H9 (cell line): ENCODE data around the gene ZC3H18. TPM values are rescaled to one million over a fixed set of nuclear protein-coding genes. Genes with fewer than 3 reads are reported as not detected.

Experiments used
- DNase-seq: peaks from one replicate; pipeline ENCODE4 v3.0.0-alpha.2; 2017
- H2AFZ ChIP-seq: one replicate; pipeline ENCODE4 v1.6.1; 2013; ENCODE audit warnings: mild to moderate bottlenecking, low read length, control low read depth, moderate library complexity
- H2AK5ac ChIP-seq: 2 replicates; pipeline ENCODE4 v1.6.1; 2013; ENCODE audit warnings: low read length, control low read depth, mixed read lengths; ENCODE audit not compliant: insufficient read length
- H2BK120ac ChIP-seq: one replicate; pipeline ENCODE4 v1.6.1; 2013; ENCODE audit warnings: low read depth, mild to moderate bottlenecking, low read length, control low read depth, inconsistent platforms; ENCODE audit not compliant: poor library complexity, severe bottlenecking
- H2BK12ac ChIP-seq: 2 replicates; pipeline ENCODE4 v1.6.1; 2013; ENCODE audit warnings: low read length, control low read depth, mixed read lengths, low read depth; ENCODE audit not compliant: insufficient read length
- H2BK15ac ChIP-seq: 2 replicates; pipeline ENCODE4 v1.6.1; 2013; ENCODE audit warnings: low read depth, low read length, control low read depth
- H2BK20ac ChIP-seq: one replicate; pipeline ENCODE4 v1.6.1; 2013; ENCODE audit warnings: low read depth, mild to moderate bottlenecking, low read length, control low read depth, inconsistent platforms; ENCODE audit not compliant: poor library complexity, severe bottlenecking
- H2BK5ac ChIP-seq: 2 replicates; pipeline ENCODE4 v1.6.1; 2013; ENCODE audit warnings: low read length, control low read depth, mixed read lengths; ENCODE audit not compliant: insufficient read length
- H3K14ac ChIP-seq: 2 replicates; pipeline ENCODE4 v1.6.1; 2013; ENCODE audit warnings: low read length, control low read depth; ENCODE audit not compliant: insufficient read depth
- H3K18ac ChIP-seq: 2 replicates; pipeline ENCODE4 v1.6.1; 2013; ENCODE audit warnings: low read depth, mild to moderate bottlenecking, mixed read lengths, low read length, control low read depth; ENCODE audit not compliant: insufficient read length
- H3K23ac ChIP-seq: 2 replicates; pipeline ENCODE4 v1.6.1; 2013; ENCODE audit warnings: low read length, control low read depth, mixed read lengths, low read depth; ENCODE audit not compliant: insufficient read length
- H3K23me2 ChIP-seq: 2 replicates; pipeline ENCODE4 v1.6.1; 2013; ENCODE audit warnings: low read depth, mild to moderate bottlenecking, mixed read lengths, low read length, control low read depth; ENCODE audit not compliant: insufficient read length, poor library complexity, severe bottlenecking
- H3K27ac ChIP-seq: 2 replicates; pipeline ENCODE4 v1.5.1; 2013; ENCODE audit warnings: low read length, control low read depth, mixed read lengths, low read depth; ENCODE audit not compliant: insufficient read length
- H3K27me3 ChIP-seq: 2 replicates; pipeline ENCODE4 v1.6.1; 2013; ENCODE audit warnings: low read length, control low read depth, inconsistent platforms; ENCODE audit not compliant: insufficient read depth
- H3K4ac ChIP-seq: 2 replicates; pipeline ENCODE4 v1.6.1; 2013; ENCODE audit warnings: low read depth, mild to moderate bottlenecking, control low read depth, inconsistent platforms, low read length, moderate library complexity
- H3K4me1 ChIP-seq: 2 replicates; pipeline ENCODE4 v1.6.1; 2013; ENCODE audit warnings: low read length, control low read depth, inconsistent platforms; ENCODE audit not compliant: insufficient read depth
- H3K4me2 ChIP-seq: 2 replicates; pipeline ENCODE4 v1.6.1; 2013; ENCODE audit warnings: low read length, control low read depth, mixed read lengths; ENCODE audit not compliant: insufficient read length, insufficient read depth
- H3K56ac ChIP-seq: 2 replicates; pipeline ENCODE4 v1.6.1; 2013; ENCODE audit warnings: low read depth, mild to moderate bottlenecking, mixed read lengths, low read length, control low read depth; ENCODE audit not compliant: insufficient read length
- H3K79me1 ChIP-seq: 2 replicates; pipeline ENCODE4 v1.6.1; 2013; ENCODE audit warnings: low read depth, mild to moderate bottlenecking, moderate library complexity, low read length, control low read depth, inconsistent platforms; ENCODE audit not compliant: insufficient read depth, poor library complexity, severe bottlenecking
- H3K79me2 ChIP-seq: 2 replicates; pipeline ENCODE4 v1.6.1; 2013; ENCODE audit warnings: low read length, control low read depth, inconsistent platforms; ENCODE audit not compliant: insufficient read depth
- H3K9ac ChIP-seq: 2 replicates; pipeline ENCODE4 v1.6.1; 2013; ENCODE audit warnings: low read length, control low read depth, mixed read lengths; ENCODE audit not compliant: insufficient read length; ENCODE audit errors: extremely low read depth
- H3K9me3 ChIP-seq: one replicate; pipeline ENCODE4 v1.6.1; 2013; ENCODE audit warnings: low read depth, low read length, inconsistent platforms; ENCODE audit not compliant: control insufficient read depth
- H3T11ph ChIP-seq: one replicate; pipeline ENCODE4 v1.6.1; 2013; ENCODE audit warnings: mild to moderate bottlenecking, low read length, control low read depth, inconsistent platforms
- H4K20me1 ChIP-seq: one replicate; pipeline ENCODE4 v1.6.1; 2013; ENCODE audit not compliant: control insufficient read depth, insufficient read length, insufficient read depth
- H4K5ac ChIP-seq: 2 replicates; pipeline ENCODE4 v1.6.1; 2013; ENCODE audit warnings: low read depth, mild to moderate bottlenecking, mixed read lengths, low read length, control low read depth; ENCODE audit not compliant: insufficient read length
- H4K8ac ChIP-seq: replicated peaks from 2 replicates; pipeline ENCODE4 v1.6.1; 2013; ENCODE audit warnings: low read length, control low read depth, mixed read lengths, low read depth; ENCODE audit not compliant: insufficient read length
- H4K91ac ChIP-seq: 2 replicates; pipeline ENCODE4 v1.6.1; 2013; ENCODE audit warnings: low read depth, mild to moderate bottlenecking, moderate library complexity, mixed read lengths, low read length, control low read depth; ENCODE audit not compliant: insufficient read length
- H3K27ac Mint-ChIP-seq, 3 experiments: 2 replicates in 2 of 3; 3 replicates in 1 of 3; pipeline ENCODE4 v1.8.0; 2020 to 2021; ENCODE audit warnings: mixed read lengths in 3 of 3, mild to moderate bottlenecking in 1 of 3, moderate library complexity in 1 of 3
- H3K27me3 Mint-ChIP-seq: 2 replicates; pipeline ENCODE4 v1.8.0; 2021; ENCODE audit warnings: low read depth, mild to moderate bottlenecking, moderate library complexity, mixed read lengths
- H3K36me3 Mint-ChIP-seq, 3 experiments: 2 replicates in 2 of 3; 3 replicates in 1 of 3; pipeline ENCODE4 v1.8.0; 2020 to 2021; ENCODE audit warnings: low read depth in 3 of 3, mixed read lengths in 3 of 3; ENCODE audit not compliant: insufficient read depth in 1 of 3
- H3K4me1 Mint-ChIP-seq, 2 experiments: 2 replicates each; pipeline ENCODE4 v1.8.0; 2020; ENCODE audit warnings: mixed read lengths in 2 of 2
- H3K4me3 Mint-ChIP-seq, 2 experiments: 2 replicates in 1 of 2; 3 replicates in 1 of 2; pipeline ENCODE4 v1.8.0; 2020 to 2021; ENCODE audit warnings: mild to moderate bottlenecking in 2 of 2, mixed read lengths in 2 of 2, moderate library complexity in 1 of 2
- H3K9me3 Mint-ChIP-seq, 2 experiments: 2 replicates in 1 of 2; 3 replicates in 1 of 2; pipeline ENCODE4 v1.8.0; 2020; ENCODE audit warnings: mild to moderate bottlenecking in 2 of 2, mixed read lengths in 2 of 2, moderate library complexity in 1 of 2
- CTCF ChIP-seq: fragments of 200-600 bp; sonication (generic); conservative IDR thresholded peaks from 3 replicates; pipeline ENCODE4 v1.8.0; 2021; ENCODE audit warnings: antibody characterized with exemption, mild to moderate bottlenecking
- WGBS: extraction: QIAGEN DNeasy Blood & Tissue Kit; methylation state at CpG from one replicate; pipeline ENCODE4 v1.1.7; 2013; ENCODE audit warnings: missing lambda C conversion rate, low lambda C conversion rate, mixed read lengths; ENCODE audit not compliant: insufficient read length; ENCODE audit errors: extremely low coverage; 5-methylcytosine and 5-hydroxymethylcytosine counted together
- total RNA-seq: library from RNA; stranded (reverse); gene quantifications from 2 replicates; pipeline ENCODE4 v1.2.1, GENCODE V29; 2021

ZC3H18 gene
- total RNA-seq, 1 experiment from 2014 or later, result 69.7 TPM

GRCh38 chr16:88646345-88647034 is 76.3 kb downstream of the ZC3H18 start:
- Histone ChIP-seq H2BK12ac (no peak overlapping the region), H4K91ac (no peak overlapping the region), H3K18ac (no peak overlapping the region), H3K4me2 (no peak overlapping the region), H3K4ac (no peak overlapping the region), H3K14ac (no peak overlapping the region), H3K4me1 (no peaks in the 10 kb centered on the region; the same call in 1 of the 2 replicates), H3K27me3 (no peaks in the 10 kb centered on the region), H3K9me3 (no peaks in the 10 kb centered on the region), H2BK5ac (no peak overlapping the region), H3T11ph (no peak overlapping the region), H2BK15ac (no peak overlapping the region), H2BK120ac (no peak overlapping the region), H2BK20ac (no peak overlapping the region), H3K23ac (no peak overlapping the region), H2AK5ac (no peak overlapping the region), H3K9ac (no peak overlapping the region), H3K79me2 (no peaks in the 10 kb centered on the region), H3K79me1 (peaks cover 3% of the 10 kb centered on the region), H3K56ac (no peak overlapping the region), H4K5ac (no peak overlapping the region), H4K8ac (no peak overlapping the region), H3K27ac (no peak overlapping the region), H2AFZ (no peak overlapping the region), H4K20me1 (no peaks in the 10 kb centered on the region), H3K23me2 (peaks cover 16% of the 10 kb centered on the region)
- WGBS, result no CpG with 5 or more reads among the region's 28 CpGs
- Mint-ChIP-seq H3K27ac (peak overlapping the region in 1 of 3 experiments; percentile 52; a peak in 1 of 7 replicates), H3K36me3 (peaks cover 8 to 20% (median 20%) of the 10 kb centered on the region in 3 experiments; a peak in 6 of 7 replicates), H3K9me3 (no peaks in the 10 kb centered on the region; a peak in 1 of 5 replicates), H3K4me3 (no peak overlapping the region), H3K27me3 (peaks cover 1% of the 10 kb centered on the region; the same call in 1 of the 2 replicates), H3K4me1 (peaks cover 8 to 11% of the 10 kb centered on the region in 2 experiments)
- no peak for DNase-seq
- TF ChIP-seq CTCF, result no peak
